Measurements from ENCODE around the gene NDUFAB1. TPM values are rescaled to one million over a fixed set of nuclear protein-coding genes. Genes with fewer than 3 reads are reported as not detected.

The NDUFAB1 gene
- polyA plus RNA-seq, 1 of the 3 experiments (the other 2 are of a cell fraction), result 187 TPM

GRCh38 chr16:23563186-23563585 lies 32.9 kb downstream of the NDUFAB1 start:
- no peaks in the 10 kb centered on the region; the same call in 1 of the 2 replicates for H4K20me1 ChIP-seq (ENCODE audit: insufficient read depth)
- WGBS (ENCODE audit: low lambda C conversion rate), result 97% methylated on average over 6 of the region's 6 CpGs

GRCh38 chr16:23562505-23562904 lies 33.6 kb downstream of the NDUFAB1 start:
- CTCF ChIA-PET, result no interaction called here
- no peak for DNase-seq
- H3K4me1 ChIP-seq (ENCODE audit: control insufficient read depth in 1 of 2, insufficient read depth in 2 of 2, low read depth in 1 of 2, low read length in 1 of 2), result peaks cover 9 to 12% of the 10 kb centered on the region in 2 experiments
- H3K27ac ChIP-seq (ENCODE audit: low read depth in 2 of 2, low read length in 1 of 2), result no peak overlapping the region
- H3K9me2 ChIP-seq, result no peaks in the 10 kb centered on the region
- no peaks in the 10 kb centered on the region; the same call in 1 of the 2 replicates for H4K20me1 ChIP-seq (ENCODE audit: insufficient read depth)
- no peaks in the 10 kb centered on the region for H3K27me3 ChIP-seq (ENCODE audit: insufficient read depth)
- H3K9ac ChIP-seq, result no peak overlapping the region
- H2AFZ ChIP-seq (ENCODE audit: low read depth), result no peak overlapping the region
- no peaks in the 10 kb centered on the region for H3K9me3 ChIP-seq
- no peak overlapping the region for H3K4me3 ChIP-seq (ENCODE audit: low read depth in 2 of 2, low read length in 1 of 2)
- peaks cover 64% of the 10 kb centered on the region for H3K79me2 ChIP-seq (ENCODE audit: insufficient read depth)
- H3F3A ChIP-seq (replicated peaks; ENCODE audit: insufficient read depth), result no peaks in the 10 kb centered on the region
- 95% methylated on average over 13 of the region's 13 CpGs for WGBS (ENCODE audit: low lambda C conversion rate)
- peaks cover 75 to 84% of the 10 kb centered on the region in 2 experiments for H3K36me3 ChIP-seq (replicated peaks in 1 of 2; ENCODE audit: control insufficient read depth in 1 of 2, insufficient read depth in 2 of 2, low read length in 1 of 2)
- POLR2A ChIA-PET, result no interaction called here
- H3K4me2 ChIP-seq, result no peak overlapping the region
- TF ChIP-seq CHD2 (IDR thresholded peaks at IDR 0.05; ENCODE audit: low read length, partially characterized antibody), result no peak
- TF ChIP-seq YY1 (IDR thresholded peaks at IDR 0.05; ENCODE audit: low read depth), result no peak
- TF ChIP-seq, protein P1, sequence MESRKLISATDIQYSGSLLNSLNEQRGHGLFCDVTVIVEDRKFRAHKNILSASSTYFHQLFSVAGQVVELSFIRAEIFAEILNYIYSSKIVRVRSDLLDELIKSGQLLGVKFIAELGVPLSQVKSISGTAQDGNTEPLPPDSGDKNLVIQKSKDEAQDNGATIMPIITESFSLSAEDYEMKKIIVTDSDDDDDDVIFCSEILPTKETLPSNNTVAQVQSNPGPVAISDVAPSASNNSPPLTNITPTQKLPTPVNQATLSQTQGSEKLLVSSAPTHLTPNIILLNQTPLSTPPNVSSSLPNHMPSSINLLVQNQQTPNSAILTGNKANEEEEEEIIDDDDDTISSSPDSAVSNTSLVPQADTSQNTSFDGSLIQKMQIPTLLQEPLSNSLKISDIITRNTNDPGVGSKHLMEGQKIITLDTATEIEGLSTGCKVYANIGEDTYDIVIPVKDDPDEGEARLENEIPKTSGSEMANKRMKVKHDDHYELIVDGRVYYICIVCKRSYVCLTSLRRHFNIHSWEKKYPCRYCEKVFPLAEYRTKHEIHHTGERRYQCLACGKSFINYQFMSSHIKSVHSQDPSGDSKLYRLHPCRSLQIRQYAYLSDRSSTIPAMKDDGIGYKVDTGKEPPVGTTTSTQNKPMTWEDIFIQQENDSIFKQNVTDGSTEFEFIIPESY (IDR thresholded peaks at IDR 0.05; ENCODE audit: borderline replicate concordance, low read depth), result no peak
- no peak for TF ChIP-seq FOXJ3 (CRISPR knock-in tag; IDR thresholded peaks at IDR 0.05)
- TF ChIP-seq RXRA (IDR thresholded peaks at IDR 0.05; ENCODE audit: borderline replicate concordance, low read depth), result no peak
- no peak for TF ChIP-seq SIN3A (IDR thresholded peaks at IDR 0.05; ENCODE audit: borderline replicate concordance, low read depth, low read length)
- no peak for TF ChIP-seq PBX3 (IDR thresholded peaks at IDR 0.05)
- no peak for TF ChIP-seq USF2 (IDR thresholded peaks at IDR 0.05; ENCODE audit: borderline replicate concordance, low read depth, low read length)
- no peak for TF ChIP-seq RCOR1 (IDR thresholded peaks at IDR 0.05; ENCODE audit: low read length)
- no peak for TF ChIP-seq EZH2phosphoT487 (IDR thresholded peaks at IDR 0.05; ENCODE audit: borderline replicate concordance, low read depth)

More at GRCh38 chr16:23563186-23563585, 32.9 kb downstream of the NDUFAB1 start:
- Histone ChIP-seq H3F3A (replicated peaks; ENCODE audit: insufficient read depth) (no peaks in the 10 kb centered on the region), H3K36me3 (replicated peaks in 1 of 2; ENCODE audit: control insufficient read depth in 1 of 2, insufficient read depth in 2 of 2, low read length in 1 of 2) (peaks cover 79 to 88% of the 10 kb centered on the region in 2 experiments), H3K4me3 (ENCODE audit: low read depth in 2 of 2, low read length in 1 of 2) (no peak overlapping the region), H3K4me1 (ENCODE audit: control insufficient read depth in 1 of 2, insufficient read depth in 2 of 2, low read depth in 1 of 2, low read length in 1 of 2) (peaks cover 9 to 12% of the 10 kb centered on the region in 2 experiments), H3K27ac (ENCODE audit: low read depth in 2 of 2, low read length in 1 of 2) (no peak overlapping the region), H3K9me2 (no peaks in the 10 kb centered on the region), H3K9ac (no peak overlapping the region), H3K79me2 (ENCODE audit: insufficient read depth) (peaks cover 60% of the 10 kb centered on the region), H3K4me2 (no peak overlapping the region), H3K27me3 (ENCODE audit: insufficient read depth) (no peaks in the 10 kb centered on the region), H3K9me3 (no peaks in the 10 kb centered on the region), H2AFZ (ENCODE audit: low read depth) (no peak overlapping the region)
- TF ChIP-seq JUND (IDR thresholded peaks at IDR 0.05) (no peak), TEAD4 (IDR thresholded peaks at IDR 0.05; ENCODE audit: borderline replicate concordance, insufficient read depth) (no peak), EP300 (IDR thresholded peaks at IDR 0.05; ENCODE audit: borderline replicate concordance in 1 of 2, low read depth in 1 of 2, low read length in 1 of 2) (no peak), GABPA (IDR thresholded peaks at IDR 0.05; ENCODE audit: low read depth) (no peak), RAD21 (IDR thresholded peaks at IDR 0.05; ENCODE audit: low read length) (no peak), TCF12 (IDR thresholded peaks at IDR 0.05) (no peak), GATA2 (CRISPR knock-in tag; IDR thresholded peaks at IDR 0.05) (no peak), FOSL2 (IDR thresholded peaks at IDR 0.05; ENCODE audit: borderline replicate concordance, low read depth) (no peak), RXRA (IDR thresholded peaks at IDR 0.05; ENCODE audit: borderline replicate concordance, low read depth) (no peak), RCOR1 (IDR thresholded peaks at IDR 0.05; ENCODE audit: low read length) (no peak), NRF1 (IDR thresholded peaks at IDR 0.05; ENCODE audit: low read depth, low read length) (no peak), ELF1 (IDR thresholded peaks at IDR 0.05) (no peak), SIN3A (IDR thresholded peaks at IDR 0.05; ENCODE audit: borderline replicate concordance, low read depth, low read length) (no peak)
- TF ChIP-seq, protein P2, sequence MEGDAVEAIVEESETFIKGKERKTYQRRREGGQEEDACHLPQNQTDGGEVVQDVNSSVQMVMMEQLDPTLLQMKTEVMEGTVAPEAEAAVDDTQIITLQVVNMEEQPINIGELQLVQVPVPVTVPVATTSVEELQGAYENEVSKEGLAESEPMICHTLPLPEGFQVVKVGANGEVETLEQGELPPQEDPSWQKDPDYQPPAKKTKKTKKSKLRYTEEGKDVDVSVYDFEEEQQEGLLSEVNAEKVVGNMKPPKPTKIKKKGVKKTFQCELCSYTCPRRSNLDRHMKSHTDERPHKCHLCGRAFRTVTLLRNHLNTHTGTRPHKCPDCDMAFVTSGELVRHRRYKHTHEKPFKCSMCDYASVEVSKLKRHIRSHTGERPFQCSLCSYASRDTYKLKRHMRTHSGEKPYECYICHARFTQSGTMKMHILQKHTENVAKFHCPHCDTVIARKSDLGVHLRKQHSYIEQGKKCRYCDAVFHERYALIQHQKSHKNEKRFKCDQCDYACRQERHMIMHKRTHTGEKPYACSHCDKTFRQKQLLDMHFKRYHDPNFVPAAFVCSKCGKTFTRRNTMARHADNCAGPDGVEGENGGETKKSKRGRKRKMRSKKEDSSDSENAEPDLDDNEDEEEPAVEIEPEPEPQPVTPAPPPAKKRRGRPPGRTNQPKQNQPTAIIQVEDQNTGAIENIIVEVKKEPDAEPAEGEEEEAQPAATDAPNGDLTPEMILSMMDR (IDR thresholded peaks at IDR 0.05), result no peak
- TF ChIP-seq, protein P1 (IDR thresholded peaks at IDR 0.05; ENCODE audit: borderline replicate concordance, low read depth), result no peak
- CTCF ChIA-PET, result no interaction called here
- POLR2A ChIA-PET, result no interaction called here
- no peak for DNase-seq
